NCI-H460 (cell line): Measurements from ENCODE around the gene OCA2. TPM values are rescaled to one million over a fixed set of nuclear protein-coding genes. Genes with fewer than 3 reads are reported as not detected.
A peak's percentile ranks its signal among the peaks of the same experiment; 100 is the strongest.
"Not testable (repeated sequence)": the region's sequence is repeated elsewhere in the genome, so short reads cannot be mapped to it uniquely, and the experiment has no call there.

ENCODE experiments used
- DNase-seq: peaks from one replicate; pipeline ENCODE4 v3.0.0-alpha.2; 2016; ENCODE audit warnings: low read depth; ENCODE audit errors: extremely low read depth
- polyA plus RNA-seq: library from polyadenylated mRNA; depleted of rRNA; stranded (reverse); fragments of >200 nt; gene quantifications from 2 replicates; pipeline ENCODE4 v1.2.3, GENCODE V29; 2014; cell fraction: nucleus; rRNA removed
- total RNA-seq: library from RNA; depleted of rRNA; stranded (reverse); fragments of >200 nt; shearing (Covaris generic); gene quantifications from 2 replicates; pipeline ENCODE4 v1.2.3, GENCODE V29; 2014; rRNA removed

Gene OCA2
- total RNA-seq: 0.40 and 0.81 TPM in 2 replicates
- polyA plus RNA-seq: 0.10 and 0.55 TPM in 2 replicates

DNA sequence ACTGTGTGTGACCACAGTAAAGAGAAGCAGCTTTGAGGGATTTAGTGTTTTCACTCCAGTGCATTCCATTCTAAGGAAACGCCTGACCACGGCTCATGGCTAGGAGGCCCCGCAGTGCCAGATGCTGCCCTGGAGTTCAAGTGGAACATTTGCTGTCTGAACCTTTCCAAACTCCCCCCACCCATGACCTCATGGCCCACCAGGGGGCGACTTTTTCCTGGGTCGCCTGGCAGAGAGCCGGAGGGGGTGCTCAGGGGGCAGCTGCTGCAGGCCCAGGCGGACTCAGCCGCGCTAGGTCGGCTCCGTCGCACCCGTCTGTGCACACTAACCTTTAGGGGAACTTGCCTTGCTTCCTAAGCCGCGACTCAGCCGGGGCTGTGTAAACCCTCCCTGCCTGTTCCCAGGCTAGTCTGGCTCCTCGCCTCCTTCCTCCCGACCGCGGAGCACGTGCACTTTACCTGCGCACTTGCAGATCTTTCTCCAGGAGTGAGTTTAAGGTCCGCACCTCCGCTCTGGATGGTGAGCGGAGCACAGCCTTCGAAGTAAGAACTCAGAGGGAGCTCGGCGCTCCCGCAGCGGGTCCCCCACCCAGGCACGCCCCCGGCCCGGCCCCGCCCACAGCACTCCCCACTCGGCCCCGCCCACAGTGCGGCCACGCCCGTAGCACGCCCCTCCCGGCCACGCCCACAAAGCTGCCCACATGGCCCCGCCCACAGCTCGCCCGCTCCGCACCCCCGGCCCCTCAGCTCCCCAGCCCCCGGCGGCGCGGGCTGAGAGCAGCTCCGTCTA is at the start of gene OCA2:
Gene OCA2, minus strand, starts transcription at position 550 of the 789 bp plus-strand sequence. CDS start 17,441 bp downstream, outside the sequence.
- peak; percentile 37 for DNase-seq

DNA sequence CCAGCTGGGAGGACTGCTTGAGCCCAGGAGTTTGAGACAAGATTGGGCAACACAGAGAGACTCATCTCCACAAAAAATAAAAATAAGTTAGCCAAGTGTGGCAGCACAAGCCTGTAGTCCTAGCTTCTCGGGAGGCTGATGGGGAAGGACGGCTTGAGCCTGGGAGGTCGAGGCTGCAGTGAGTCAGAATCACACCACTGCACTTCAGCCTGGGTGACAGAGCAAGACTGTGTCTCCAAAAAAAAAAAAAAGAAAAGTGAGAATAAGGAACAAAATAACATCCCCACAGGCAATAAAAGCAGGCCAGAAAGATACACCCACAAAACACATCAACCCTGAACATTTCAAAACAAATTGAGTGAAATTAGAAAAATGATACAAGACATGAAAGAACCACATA is 48.7 kb upstream of the OCA2 start:
- DNase-seq: no peak

DNA sequence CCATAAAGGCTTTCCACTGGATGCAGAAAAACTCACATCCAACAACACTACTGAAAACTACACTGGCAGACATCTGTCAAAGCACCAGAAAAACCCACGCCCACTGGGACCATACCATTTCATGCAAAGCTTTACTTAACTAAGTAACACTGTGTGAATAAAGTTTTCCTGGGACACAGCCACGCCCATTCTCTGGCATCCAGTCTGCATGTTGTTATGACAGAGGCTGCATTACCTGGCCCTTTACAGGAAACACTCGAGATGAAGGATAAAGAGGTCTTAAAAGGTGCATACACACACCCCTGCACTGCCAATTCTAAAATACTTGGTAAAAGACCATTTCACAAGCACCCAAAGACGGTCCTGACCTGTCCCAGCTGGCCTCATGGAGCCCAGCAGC is 46.3 kb upstream of the OCA2 start:
- not testable (repeated sequence) for DNase-seq

DNA sequence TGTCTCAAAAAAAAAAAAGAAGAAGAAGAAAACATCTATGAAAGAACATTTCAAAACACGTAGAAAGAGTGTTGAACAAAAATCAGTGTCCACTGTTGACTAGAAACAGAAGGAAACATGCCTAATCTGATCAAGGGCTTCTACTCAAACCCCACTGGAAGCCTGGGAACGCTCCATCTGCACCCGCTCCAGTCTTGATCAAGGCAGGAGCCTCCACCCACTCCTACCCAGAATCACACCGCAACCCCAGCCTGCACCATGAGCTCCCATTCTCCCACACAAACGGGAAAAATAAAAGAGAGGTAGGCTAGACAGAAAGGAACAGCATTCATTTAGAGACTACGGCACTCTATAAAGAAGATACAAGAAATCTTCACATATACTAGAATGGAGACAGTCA is 40.9 kb upstream of the OCA2 start:
- no peak for DNase-seq

DNA sequence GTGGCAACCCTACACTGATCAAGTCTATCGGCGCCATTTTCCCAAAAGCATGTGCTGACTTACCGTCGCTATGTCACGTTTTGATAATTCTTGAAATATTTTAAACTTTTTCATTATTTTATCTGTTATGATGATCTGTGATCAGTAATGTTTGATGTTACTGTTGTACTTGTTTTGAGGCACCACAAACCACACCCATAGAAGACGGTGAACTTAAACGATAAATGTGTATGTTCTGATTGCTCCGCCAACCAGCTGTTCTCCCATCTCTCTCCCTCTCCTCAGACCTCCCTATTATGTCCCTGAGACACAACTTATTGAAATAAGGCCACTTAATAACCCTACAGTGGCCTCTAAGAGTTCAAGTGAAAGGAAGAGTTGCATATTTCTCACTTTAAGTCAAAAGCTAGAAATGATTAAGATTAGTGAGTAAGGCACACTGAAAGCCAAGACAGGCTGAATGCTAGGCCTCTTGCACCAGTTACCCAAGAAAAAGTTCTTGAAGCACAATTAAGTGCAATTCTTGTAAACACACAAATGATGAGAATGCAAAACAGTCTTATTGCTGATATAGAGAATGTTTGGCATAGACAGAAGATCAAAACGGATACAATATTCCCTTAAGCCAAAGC is 38.4 kb upstream of the OCA2 start:
- not testable (repeated sequence) for DNase-seq

DNA sequence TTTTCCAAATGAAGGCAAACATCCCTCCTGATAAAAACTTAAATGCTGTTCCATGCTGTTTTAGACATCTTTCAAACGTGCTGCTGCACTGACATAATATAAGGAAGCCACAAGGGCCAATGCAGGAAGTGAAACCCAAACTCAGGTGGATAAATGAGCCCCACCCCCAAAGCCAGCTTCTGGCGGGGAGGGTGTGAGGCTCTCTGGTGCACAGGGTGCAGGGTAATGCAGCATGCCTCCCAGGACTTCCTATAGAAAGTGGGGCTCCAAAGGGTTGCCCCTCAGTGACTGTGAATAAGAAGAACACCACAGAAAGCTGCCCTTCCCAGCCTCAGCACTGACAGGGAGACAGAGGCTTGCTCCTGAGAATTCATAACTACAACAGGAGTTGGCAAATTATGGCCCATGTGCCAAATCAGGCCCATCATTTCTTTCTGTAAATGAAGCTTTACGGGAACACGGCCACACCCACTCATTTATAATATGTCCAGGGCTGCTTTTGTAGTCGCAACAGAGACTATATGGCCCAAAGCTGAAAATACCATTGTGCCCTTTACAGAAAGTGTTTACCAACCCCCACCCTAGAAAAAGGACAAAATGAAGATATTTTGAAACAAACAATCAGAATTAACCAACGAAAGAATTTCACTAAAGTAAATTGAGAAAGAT is 37.3 kb upstream of the OCA2 start:
- not testable (repeated sequence) for DNase-seq

DNA sequence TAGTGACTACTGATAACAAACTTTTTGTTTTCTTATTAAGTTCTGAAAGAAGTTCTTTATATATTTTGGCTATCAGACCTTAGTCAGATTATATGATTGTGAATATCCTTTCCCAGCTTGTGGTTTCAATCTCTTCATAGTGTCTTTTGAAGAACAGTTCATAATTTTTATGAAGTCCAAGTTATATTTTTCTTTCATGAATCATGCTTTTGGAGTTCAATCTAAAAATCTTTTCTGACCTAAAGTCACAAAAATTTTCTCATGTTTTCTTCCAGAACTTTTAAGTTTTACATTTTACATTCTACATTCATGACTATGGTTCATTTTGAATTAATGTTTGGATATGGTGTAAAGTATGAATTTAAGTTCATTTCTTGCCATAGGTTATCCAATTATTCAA is 34.2 kb upstream of the OCA2 start:
- no peak for DNase-seq

DNA sequence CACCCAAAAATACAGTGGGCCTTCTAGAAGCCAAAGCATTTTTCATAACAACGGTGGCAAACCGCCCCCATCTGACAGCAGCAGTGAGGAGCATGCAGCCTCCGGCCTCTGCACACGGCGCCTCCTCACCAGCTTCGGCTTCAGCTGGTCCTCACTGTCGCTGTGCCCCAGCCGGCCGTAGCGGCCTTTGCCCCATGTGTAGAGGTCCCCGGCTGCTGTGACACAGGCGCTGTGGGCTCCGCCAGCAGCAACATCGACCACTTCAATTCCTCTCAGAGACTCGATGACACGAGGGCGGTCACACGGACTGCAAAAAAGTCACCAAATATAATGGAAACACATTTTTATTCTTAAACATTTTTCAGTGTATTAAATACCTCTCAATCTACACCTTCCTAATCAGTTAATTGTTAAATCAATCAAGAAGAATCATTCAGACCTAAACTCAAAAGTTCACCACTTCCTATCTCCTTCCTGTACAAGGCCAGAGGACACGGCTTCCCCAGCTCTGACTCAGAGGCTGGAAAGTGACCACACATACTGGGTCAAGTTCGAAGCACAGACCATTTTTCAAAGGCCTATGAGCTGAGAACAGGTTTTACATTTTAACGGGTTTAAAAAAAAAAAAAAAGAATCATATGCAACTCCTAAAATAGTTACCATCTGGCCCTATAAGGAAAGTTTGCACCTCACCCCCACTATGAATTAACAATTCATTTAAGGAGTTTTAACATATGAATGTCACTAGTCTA is 33.6 kb upstream of the OCA2 start:
- no peak for DNase-seq

DNA sequence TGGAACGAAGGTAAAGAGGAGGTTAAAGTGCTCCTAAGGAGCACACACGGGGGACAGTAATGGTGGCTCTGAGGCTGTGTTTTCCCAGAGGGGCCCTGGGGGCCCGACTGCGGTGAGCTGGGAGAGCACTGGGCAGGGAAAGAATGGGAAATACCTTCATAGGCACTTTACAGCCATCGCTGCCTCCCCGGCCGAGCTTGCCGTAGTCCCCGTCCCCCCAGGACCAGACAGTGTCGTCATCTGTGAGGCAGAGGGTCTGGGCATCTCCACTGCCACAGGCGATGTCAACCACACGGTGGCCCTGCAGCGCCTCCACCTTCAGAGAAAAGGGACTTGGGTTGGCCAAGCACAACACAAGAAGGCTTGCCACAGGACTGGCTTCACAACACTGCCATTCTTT is 32.8 kb upstream of the OCA2 start:
- DNase-seq: no peak

DNA sequence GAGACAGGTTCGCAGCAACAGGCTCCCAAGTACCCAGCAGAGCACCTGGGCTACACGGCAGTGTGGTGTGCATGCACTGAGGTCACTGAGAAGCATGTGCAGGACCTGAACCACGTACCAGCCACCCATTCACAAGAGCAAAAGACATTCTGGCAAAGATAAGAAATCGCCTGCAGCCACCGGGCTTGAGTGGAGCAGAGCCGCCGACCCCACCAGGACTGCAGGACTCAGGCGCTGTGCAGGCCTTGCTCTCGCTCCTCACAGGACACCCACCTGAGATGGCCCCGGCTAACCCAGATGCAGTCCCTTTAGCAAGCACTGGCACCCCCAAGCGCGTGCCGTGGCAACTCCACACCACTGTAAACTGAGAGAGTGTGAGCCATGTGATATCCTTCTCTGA is 32.3 kb upstream of the OCA2 start:
- DNase-seq: no peak

DNA sequence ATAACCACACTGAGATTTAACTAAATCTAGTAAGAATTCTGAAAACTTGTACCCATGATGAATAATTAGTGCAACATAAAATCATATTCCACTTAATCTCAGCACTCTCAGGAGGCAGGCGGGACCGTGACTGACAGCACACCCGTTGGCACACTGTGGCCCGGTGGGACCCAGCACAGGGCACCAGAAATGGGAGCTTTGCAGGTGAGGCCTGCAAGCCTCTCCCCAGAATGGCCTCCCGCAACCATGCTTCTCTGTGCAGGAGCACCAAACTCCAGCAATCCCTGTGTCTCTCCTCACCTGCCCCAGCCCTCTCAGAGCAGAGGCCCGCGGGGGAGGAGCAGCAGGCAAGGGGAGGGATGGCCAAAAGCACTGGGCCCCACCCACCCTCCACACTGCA is 31.5 kb upstream of the OCA2 start:
- no peak for DNase-seq

DNA sequence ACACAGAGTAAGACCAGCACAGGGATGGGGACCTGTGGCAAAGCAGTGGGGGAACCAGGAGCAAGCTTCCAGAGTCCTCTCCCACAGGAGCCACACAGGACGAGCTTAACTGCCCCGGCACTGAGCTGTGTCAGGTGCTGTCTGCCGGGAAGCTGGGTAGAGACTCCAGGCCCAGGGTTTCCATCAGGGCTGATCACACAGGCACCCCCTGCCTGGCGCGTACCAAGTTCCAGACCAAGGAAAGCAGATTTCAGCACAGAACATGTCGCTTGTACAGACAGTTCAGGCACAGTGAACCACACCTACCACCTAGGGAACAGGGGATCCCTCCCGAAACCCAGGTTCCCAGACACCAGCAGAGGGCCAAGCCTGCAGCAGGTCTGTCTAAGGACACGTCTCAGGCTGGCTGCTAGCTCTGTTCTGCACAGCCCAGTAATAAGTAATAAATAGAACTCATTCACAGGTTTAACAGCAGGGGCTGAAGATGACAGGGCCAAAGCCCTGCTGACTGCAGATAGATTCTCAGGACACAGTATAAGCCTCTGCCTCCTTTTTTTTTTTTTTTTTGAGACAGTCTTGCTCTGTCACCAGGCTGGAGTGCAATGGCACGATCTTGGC is 30.2 kb upstream of the OCA2 start:
- no peak for DNase-seq

DNA sequence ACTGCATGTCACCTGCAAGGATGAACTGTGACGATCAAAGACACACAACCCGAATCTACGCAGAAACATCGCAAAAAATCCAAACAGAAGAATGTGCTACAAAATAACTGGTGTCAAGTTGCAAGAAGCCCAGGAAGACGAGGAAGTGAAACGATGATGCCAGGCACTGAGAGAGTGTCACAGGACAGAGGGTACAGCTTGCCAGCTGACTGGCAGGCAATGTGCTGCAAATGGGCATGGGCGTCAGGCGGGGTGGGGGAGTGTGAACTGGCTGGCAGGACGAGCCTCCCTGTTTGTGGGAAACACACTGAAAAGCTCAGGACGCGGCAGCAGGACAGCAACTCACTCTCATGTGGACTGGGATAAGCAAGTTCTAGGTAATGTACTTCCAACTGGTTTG is 28.9 kb upstream of the OCA2 start:
- no peak for DNase-seq

DNA sequence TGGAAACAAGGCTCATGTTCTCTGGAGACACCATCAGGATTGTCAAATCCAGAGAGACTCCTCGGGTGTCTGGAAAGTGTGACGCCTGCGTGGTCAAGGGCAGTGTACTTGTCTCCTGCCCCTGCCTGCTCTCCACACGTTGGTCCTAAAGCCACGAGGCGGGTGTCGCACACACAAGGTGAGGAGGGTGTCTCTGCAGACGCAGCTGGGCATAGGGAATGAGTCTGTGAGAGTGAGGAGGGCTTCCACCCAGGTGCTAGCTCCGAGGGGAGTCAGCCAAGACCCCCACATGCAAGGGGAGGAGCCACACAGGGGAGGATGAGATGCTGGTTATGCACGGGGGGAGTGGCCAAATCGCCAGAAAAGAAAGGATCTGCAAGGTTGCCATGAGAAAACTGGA is 27.9 kb upstream of the OCA2 start:
- DNase-seq: no peak

DNA sequence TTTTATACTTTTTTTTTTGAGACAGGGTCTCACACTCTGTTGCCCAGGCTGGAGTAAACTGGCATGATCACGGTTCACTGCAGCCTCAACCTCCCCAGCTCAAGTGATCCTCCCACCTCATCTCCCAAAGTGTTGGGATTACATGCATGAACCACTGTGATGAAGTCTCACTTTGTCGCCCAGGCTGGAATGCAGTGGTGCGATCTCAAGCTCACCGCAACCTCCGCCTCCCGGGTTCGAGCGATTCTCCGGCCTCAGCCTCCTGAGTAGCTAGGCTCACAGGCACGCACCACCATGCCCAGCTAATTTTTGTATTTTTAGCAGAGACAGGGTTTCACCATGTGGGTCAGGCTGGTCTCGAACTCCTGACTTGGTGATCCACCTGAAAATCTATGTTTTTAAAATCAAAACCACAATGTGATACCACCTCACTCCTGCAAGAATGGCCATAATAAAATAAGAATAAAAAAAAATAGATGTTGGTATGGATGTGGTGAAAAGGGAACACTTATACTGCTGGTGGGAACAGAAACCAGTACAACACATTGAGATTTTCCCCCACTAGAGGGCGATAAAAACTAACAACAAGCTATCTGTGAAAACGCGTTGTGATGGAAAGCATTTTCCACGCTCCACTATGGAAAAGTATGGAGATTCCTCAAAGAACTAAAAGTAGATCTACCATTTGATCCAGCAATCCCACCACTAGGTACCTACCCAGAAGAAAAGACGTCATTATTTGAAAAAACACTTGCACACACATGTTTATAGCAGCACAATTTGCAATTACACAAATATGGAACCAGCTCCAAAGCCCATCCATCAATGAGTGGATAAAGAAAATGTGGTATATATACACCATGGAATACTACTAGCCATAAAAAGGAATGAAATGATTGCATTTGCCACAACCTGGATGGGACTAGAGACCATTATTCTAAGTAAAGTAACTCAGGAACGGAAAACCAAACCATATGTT is 26.8 kb upstream of the OCA2 start:
- DNase-seq: peak; percentile 44

DNA sequence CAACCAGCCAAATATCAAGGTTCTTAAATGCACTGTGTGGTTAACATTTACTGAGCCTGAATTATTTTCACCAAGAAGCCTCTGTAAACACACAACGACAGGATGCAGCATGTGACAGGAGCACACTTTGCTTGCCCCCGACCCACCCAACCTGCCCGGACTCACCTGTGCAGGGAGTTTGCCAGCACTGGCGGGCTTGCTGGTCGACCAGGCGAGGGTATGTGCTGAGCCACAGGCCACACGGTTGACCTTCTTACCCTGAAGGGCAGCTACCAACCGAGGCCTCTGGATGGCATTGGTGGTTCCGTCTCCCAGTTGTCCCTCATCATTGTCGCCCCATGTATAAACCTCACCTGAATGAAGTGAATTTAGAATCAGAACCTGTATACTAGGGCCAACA is 25.7 kb upstream of the OCA2 start:
- DNase-seq: no peak

DNA sequence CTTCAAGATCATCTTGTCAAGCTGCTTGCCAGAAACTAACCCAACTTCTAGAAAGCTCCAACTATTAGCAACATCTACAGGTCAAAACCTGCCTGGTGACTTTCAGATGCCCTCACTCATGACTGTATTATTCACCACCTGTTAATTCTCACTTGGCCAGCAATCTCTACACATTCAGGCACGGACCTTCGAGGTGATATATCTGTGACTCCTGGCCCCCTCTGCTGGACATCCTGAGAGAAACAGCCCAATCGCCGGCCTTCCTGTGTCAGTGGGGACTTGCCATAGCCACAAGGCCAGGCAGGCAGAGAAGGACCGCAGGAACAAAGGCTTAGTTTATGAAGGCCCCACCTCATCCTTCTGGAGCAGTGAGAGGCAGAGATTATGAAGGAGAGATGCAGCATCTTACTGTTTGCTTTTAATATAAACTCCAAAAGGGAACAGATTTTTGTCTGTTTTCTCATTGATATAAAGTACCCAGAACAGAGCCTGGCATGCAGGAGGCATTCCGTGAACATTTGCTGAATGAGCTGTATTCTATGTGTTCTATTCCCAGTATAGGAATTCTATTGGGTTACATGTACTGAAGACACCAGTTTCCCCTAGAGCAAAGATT is 24.4 kb upstream of the OCA2 start:
- peak; percentile 71 for DNase-seq

DNA sequence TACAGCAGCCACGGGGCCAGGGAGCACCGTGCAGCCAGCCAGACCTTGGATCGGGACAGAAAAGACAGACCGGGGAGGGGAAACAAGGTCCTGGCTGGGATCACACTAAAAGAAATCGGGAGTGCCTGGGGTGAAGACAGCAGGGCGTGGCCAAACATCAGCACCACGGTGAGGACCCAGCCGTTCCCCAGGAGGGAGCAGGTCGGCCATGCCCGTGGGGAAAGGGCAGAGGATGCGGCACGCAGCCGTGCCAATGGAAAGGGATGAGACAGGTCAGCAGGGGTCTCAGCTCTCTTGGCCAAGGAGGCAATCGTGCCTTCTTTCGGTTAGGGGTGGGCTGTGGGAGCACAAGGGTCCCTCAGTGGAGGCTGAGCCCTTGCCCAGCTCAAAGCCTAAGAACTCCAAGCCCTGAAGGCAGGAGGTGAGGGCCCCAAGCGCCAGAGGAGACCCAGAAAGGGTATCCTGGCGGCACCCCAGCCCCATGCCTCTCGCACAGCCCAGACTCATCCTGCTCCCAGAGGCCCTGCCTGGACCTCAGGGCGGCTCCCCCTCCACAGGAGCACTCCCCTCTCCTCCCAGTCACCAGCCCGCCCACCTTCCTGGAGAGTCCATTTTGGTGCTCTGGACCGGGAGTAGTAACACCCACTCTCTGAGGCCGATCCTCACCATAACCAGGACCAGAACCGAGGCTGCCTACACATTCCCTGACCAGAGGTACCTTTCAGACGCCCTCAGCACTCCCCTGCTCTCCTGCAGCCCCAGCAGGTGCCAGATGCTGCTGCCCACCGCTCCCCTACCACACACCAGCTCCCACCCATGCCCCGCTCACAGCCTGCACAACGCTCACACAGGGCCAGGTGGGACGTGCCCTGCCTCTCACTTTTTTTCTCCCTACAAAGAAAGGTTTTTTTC is 23.2 kb upstream of the OCA2 start:
- no peak for DNase-seq
